Activated naive CD4-positive, alpha-beta T cell treated with Interleukin-2 at 50 U/mL for 16 hours (primary cell): Measurements from ENCODE around the gene NEDD1.

Source experiments
- DNase-seq: peaks from one replicate; pipeline ENCODE4 v3.0.0-alpha.2; 2020

Gene NEDD1

GRCh38 chr12:96906849-96907670 is at the start of gene NEDD1:
Gene NEDD1 (plus strand): TSS chr12:96907257. CDS start chr12:96909760, 2,503 bp downstream.
- DNase-seq: peak; percentile 84

- DNase-seq: no peak
Observed at GRCh38 chr12:96858162-96858561, 48.9 kb upstream of the NEDD1 start.

- no peak for DNase-seq
Observed at GRCh38 chr12:96861656-96862055, 45.4 kb upstream of the NEDD1 start.

GRCh38 chr12:96862326-96862725 is 44.7 kb upstream of the NEDD1 start:
- no peak for DNase-seq

GRCh38 chr12:96864335-96864734 is 42.7 kb upstream of the NEDD1 start:
- DNase-seq: no peak

- no peak for DNase-seq
Observed at GRCh38 chr12:96866801-96867590, 40.1 kb upstream of the NEDD1 start.

GRCh38 chr12:96870946-96871345 is 36.1 kb upstream of the NEDD1 start:
- DNase-seq: no peak

GRCh38 chr12:96872961-96873360 is 34.1 kb upstream of the NEDD1 start:
- no peak for DNase-seq

- DNase-seq: no peak
Observed at GRCh38 chr12:96874211-96874610, 32.8 kb upstream of the NEDD1 start.

GRCh38 chr12:96876966-96877365 is 30.1 kb upstream of the NEDD1 start:
- no peak for DNase-seq

- DNase-seq: no peak
Observed at GRCh38 chr12:96878704-96879103, 28.4 kb upstream of the NEDD1 start.

- no peak for DNase-seq
Observed at GRCh38 chr12:96879301-96879700, 27.8 kb upstream of the NEDD1 start.

GRCh38 chr12:96880220-96880619 is 26.8 kb upstream of the NEDD1 start:
- no peak for DNase-seq

GRCh38 chr12:96881608-96882007 is 25.4 kb upstream of the NEDD1 start:
- no peak for DNase-seq

GRCh38 chr12:96882862-96883261 is 24.2 kb upstream of the NEDD1 start:
- DNase-seq: no peak

GRCh38 chr12:96883571-96883970 is 23.5 kb upstream of the NEDD1 start:
- no peak for DNase-seq

- no peak for DNase-seq
Observed at GRCh38 chr12:96886998-96887677, 19.9 kb upstream of the NEDD1 start.

- no peak for DNase-seq
Observed at GRCh38 chr12:96889273-96889933, 17.7 kb upstream of the NEDD1 start.

- no peak for DNase-seq
Observed at GRCh38 chr12:96890331-96890730, 16.7 kb upstream of the NEDD1 start.

- no peak for DNase-seq
Observed at GRCh38 chr12:96892104-96892503, 15.0 kb upstream of the NEDD1 start.

- DNase-seq: no peak
Observed at GRCh38 chr12:96897421-96897820, 9.6 kb upstream of the NEDD1 start.

GRCh38 chr12:96901175-96901574 is 5.9 kb upstream of the NEDD1 start:
- DNase-seq: no peak

- DNase-seq: no peak
Observed at GRCh38 chr12:96902076-96902475, 5.0 kb upstream of the NEDD1 start.
